GM18858 (cell line): ENCODE data around the gene PHF19.
A peak's percentile ranks its signal among the peaks of the same experiment; 100 is the strongest.

ENCODE experiments used
- ATAC-seq: cut with Tn5 transposase; IDR thresholded peaks from one replicate; pipeline ENCODE4 v1.9.1; 2021; ENCODE audit not compliant: unreplicated experiment

Gene PHF19

GRCh38 chr9:120914396-120914795 is 37.4 kb upstream of the PHF19 start:
- no peak for ATAC-seq

GRCh38 chr9:120913647-120914264 is 36.8 kb upstream of the PHF19 start:
- no peak for ATAC-seq

GRCh38 chr9:120912958-120913646 is 36.1 kb upstream of the PHF19 start:
- no peak for ATAC-seq

- no peak for ATAC-seq
Measured at GRCh38 chr9:120911295-120911837, 34.4 kb upstream of the PHF19 start.

GRCh38 chr9:120910643-120911042 is 33.7 kb upstream of the PHF19 start:
- no peak for ATAC-seq

- no peak for ATAC-seq
Measured at GRCh38 chr9:120909904-120910303, 32.9 kb upstream of the PHF19 start.

- ATAC-seq, result no peak
Measured at GRCh38 chr9:120905315-120906164, 28.6 kb upstream of the PHF19 start.

GRCh38 chr9:120904978-120905301 is 28.0 kb upstream of the PHF19 start:
- no peak for ATAC-seq

- ATAC-seq, result no peak
Measured at GRCh38 chr9:120904061-120904977, 27.3 kb upstream of the PHF19 start.

GRCh38 chr9:120902569-120903535 is 25.9 kb upstream of the PHF19 start:
- ATAC-seq, result no peak

GRCh38 chr9:120901755-120902568 is 25.0 kb upstream of the PHF19 start:
- no peak for ATAC-seq

- ATAC-seq, result no peak
Measured at GRCh38 chr9:120900824-120901223, 23.8 kb upstream of the PHF19 start.

GRCh38 chr9:120899490-120900068 is 22.6 kb upstream of the PHF19 start:
- no peak for ATAC-seq

- no peak for ATAC-seq
Measured at GRCh38 chr9:120898396-120898795, 21.4 kb upstream of the PHF19 start.

- no peak for ATAC-seq
Measured at GRCh38 chr9:120895951-120896350, 19.0 kb upstream of the PHF19 start.

GRCh38 chr9:120894321-120895148 is 17.5 kb upstream of the PHF19 start:
- ATAC-seq, result no peak

- peak; percentile 23 for ATAC-seq
Measured at GRCh38 chr9:120893611-120894307, 16.8 kb upstream of the PHF19 start.
